Measurements from ENCODE around the gene COG5.

Gene COG5

DNA sequence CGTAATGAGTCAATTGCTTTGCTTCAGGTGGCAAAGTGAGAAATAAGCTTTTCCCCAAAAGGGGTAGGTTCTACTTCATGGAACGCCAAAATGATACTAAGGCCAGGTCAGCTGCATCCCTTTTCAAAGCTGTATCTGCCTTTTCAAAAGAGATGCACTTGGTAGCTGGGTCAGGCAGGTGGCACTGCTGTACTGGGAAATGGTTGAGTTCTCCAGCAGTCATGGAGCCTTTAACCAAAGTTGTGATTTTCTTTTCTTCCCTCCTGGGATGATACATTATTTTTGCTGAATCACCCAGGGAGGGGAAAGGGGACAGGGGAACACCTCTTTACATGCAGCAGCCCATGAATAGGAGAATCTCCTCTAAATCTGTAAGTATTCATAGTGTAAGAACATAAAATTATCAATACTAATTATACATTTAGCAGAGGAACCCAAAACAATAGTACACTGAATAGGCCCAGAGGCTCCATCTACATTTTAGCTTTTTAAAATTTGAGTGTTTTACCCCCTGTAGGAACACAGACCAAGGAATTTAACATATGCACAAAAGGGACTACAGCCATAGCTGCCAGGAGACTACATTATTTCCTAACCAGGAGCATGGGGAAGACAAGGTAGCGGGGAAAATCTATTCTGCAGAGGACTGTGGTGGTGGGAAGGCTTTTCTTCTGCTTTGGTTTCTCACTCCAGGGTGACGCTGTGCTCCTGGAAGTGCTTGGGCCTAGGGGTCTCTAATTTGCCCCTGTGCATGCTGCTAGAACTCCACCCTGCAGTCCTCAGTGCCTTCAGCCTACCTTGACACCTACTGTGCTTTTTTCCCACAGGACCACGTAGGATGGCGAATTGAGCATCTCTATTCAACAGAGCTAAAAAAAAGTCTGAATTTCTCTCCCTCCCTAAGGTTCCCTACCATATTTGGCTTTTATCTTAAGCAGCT, 100.3 kb downstream of the COG5 start:
- DNase-seq (ENCODE audit: low spot score) = peak; percentile 87

DNA sequence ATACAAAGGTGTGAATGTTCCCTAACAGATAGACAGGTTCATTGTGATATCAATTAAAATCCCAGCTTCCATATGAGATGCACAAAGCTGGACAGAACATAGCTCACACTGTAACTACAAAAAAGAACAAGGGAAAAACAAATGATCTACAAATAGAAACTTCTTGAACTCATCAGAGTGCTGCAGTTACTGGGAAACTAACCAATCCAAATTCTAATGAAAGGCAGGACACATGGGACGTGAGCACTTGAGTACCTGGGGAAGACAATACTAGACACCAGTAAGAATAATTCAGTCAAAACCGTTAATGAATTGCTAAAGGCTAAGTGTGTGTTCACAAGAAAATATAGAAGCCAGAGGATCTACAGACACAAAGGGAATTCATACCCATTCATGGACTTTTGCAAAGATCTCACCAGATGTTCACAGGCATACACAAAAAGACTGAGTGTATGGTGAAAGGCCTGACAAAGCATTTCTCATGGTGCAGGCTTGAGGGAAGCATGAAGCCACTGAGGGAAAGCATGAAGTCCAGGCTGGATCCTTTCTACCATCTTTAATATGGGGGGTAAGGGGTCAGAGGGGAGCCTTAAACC, 101.7 kb downstream of the COG5 start:
- DNase-seq (ENCODE audit: low spot score) = no peak

DNA sequence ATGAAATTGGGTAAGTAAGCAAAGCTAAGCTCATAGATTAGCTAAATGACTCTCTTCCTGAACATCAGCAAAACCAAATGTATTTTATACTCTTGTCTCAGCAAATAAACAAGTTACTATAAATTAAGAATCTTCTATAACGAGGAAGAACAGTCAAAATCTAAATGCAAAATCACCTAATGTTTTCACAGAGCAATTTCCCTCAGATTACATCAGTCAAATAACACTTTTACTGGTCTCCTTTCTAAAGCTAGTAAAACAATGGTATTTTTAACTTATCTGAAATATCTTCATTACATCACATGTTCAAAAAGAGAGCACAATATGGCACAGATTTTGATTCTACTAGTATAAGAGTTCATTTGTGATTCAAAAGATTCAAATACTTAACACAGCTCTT, 110.3 kb downstream of the COG5 start:
- no peak for DNase-seq (ENCODE audit: low spot score)

DNA sequence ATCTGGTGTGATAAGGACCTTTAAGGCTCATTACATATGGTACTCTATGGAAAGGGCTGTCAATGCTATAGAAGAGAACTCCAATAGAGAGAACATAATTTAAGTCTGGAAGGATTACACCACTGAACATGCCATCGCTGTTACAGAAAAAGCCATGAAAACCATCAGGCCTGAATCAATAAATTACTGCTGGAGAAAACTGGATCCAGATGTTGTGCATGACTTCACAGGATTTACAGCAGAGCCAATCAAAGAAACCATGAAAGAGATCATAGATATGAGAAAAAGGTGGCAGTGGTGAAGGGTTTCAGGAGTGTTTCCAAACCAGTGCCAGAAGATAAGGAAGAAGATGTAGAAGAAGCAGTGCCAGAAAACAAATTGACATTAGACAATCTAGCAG, 112.8 kb downstream of the COG5 start:
- DNase-seq (ENCODE audit: low spot score) = no peak

DNA sequence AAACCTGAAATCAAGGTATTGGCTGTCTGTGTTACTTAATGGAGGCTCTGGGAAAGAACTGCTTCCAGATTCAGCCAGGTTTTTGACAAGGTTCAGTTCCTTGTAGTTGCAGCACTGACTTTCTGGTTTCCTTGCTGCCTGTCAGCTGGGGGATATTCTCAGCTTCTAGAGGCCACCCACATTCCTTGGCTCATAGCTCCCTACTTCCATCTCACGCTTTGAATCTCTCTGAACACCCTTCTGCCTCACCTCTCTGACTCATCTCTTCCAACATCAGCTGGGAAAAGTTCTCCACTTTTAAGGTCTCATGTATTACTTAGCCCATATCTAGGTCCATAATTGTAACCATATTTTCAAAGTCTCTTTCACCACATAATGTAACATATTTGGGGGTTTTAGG, 116.7 kb downstream of the COG5 start:
- DNase-seq (ENCODE audit: low spot score) = peak; percentile 45

DNA sequence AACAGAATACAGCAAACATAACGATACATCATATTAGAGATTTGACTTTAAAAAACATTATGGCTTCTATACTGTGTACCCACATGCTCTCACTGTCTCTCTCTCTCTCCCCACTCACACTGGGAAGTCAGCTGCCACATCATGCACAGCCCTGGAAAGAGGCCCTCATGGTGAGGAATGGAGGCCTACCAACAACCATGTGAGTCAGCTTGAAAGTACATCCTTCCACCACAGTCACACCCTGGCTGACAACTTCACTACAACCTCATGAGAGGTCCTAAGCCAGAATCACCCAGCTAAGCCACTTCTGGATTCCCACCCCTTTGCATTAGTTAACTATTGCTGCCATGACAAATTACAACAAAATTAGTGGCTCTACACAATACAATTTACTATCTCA, 117.2 kb downstream of the COG5 start:
- peak; percentile 73 for DNase-seq (ENCODE audit: low spot score)

DNA sequence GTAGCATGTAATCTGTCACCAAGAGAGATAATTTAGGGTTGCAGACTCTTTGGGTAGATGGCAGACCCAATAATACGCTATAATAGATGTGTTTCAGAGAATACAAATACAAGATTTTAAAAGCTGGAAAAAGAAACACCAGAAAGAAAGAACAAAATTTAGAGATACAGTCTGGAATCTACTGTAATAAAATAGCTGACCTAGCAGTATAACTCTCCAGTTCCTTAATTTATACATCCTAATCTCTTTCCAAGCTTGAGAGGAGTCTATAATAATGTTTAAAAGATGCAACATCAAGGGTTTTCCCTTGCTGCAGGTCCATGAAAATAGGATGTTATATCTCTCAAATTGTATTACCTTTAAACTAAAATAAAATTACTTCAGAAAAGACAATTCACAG, 121.0 kb downstream of the COG5 start:
- no peak for DNase-seq (ENCODE audit: low spot score)

DNA sequence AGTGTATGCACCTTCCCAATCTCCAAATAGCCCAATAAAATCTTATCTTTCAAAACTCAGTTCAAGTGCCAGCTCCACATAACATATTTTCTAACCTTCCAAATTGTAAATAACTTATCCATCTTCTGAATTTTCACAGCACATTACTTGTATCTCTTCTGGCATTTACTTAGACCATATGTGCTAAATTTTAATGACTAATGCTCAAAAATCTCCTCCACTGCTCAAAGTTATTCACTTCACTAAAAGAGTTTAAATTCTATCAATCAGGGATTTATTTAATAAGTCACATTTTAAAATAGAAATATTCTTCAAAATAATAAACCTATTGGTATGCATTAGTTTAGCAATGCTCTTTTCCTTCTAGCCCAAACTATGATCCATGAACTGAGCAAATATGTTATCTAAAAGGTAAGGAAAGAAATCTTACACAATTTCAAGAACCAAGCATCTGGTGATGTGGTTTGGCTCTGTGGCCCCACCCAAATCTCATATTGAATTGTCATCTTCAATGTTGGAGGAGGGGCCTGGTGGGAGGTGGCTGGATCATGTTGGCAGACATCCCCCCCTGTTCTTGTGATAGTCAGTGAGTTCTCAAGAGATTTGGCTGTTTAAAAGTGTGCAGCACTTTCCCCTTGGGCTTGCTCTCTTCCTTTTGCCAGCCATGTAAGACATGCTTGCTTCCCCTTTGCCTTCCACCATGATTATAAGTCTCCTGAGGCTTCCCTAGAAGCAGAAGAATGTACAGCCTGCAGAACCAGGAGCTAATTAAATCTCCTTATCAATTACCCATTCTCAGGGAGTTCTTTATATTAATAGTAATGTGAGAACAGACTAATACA, 121.9 kb downstream of the COG5 start:
- DNase-seq (ENCODE audit: low spot score) = no peak

DNA sequence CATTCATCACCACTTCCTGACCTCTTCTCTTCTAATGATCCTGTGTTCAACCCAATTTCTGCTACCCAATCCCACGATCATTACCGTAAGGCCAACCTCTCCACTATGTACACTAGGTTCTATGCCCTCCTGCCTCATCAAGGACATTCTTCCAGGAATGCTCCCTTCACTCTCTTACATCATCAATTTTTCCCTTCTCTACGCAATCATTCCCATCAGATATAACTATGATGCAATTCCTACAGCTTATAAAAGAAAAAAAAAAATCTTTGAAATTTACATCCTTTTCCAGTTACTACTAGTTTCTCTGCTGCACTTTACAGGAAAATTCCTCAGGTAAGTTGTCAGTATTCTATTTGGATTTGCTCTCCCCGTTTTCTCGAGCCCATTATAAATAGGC, 124.7 kb downstream of the COG5 start:
- DNase-seq (ENCODE audit: low spot score) = no peak

DNA sequence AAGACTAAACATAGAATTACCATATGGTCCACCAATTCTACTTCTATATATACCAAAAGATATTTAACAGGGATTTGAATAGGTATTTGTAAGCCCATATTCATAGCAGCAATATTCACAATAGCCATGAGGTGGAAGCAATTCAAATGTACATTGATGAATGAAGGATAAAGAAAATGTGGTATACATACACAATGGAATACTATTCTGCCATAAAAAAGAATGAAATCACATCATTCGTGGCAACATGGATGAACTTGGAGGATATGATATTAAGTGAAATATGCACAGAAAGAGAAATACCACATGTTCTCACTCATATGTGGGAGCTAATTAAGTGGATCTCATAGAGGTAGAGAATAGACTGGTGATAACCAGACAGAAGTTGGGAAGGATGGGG, 128.0 kb downstream of the COG5 start:
- DNase-seq (ENCODE audit: low spot score) = no peak

DNA sequence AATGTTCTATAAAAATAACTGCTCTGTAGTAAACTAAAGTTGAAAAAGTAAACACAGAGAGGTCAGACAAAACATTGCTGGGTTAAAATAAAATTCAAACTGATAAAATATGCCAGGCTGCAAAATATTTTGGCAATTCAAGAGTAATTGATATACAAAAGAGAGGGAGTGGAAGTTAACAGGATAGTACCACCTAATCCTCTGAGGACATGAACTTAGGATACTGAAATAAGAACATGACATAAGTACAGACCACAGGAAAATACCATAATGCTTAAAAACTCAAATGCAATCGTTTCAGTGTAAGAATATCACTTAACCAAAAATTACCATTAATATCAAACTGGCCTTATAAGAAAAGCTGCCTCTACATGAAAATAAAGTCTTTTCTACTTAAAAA, 131.5 kb downstream of the COG5 start:
- DNase-seq (ENCODE audit: low spot score) = no peak

DNA sequence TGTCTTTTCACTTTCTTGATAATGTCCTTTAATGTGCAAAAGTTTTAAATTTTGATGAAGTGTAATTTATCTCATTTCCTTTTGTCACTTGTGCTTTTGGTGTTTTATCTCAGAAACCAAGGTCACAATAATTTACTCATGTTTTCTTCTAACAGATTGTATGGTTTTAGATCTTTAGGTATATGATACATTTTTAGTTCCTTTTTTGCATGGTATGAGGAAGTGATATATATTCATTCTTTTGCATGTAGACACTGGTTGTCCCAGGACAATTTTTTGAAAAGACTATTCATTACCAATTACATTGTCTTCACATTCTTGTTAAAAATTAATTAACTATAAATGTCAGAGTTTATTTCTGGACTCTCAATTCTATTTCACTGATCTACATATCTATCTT, 133.7 kb downstream of the COG5 start:
- no peak for DNase-seq (ENCODE audit: low spot score)

DNA sequence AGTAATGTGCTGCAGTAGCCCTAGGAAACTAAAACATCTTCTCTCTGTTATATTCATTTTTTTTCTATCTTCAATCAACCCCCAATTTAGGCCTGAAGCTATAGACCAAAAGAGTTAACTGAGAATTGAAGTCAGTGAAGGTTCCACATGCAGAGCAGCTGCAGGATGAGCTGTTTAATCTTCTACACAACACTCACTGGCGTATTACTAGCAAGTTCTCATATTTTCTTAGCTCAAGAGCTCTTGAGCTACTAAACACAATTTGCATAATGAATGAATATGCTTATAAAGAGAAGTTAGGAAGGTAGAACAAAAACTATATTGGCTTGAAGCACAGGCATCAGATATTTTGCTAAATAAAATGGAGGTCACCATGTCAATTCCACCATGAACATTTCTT, 135.1 kb downstream of the COG5 start:
- DNase-seq (ENCODE audit: low spot score) = no peak

DNA sequence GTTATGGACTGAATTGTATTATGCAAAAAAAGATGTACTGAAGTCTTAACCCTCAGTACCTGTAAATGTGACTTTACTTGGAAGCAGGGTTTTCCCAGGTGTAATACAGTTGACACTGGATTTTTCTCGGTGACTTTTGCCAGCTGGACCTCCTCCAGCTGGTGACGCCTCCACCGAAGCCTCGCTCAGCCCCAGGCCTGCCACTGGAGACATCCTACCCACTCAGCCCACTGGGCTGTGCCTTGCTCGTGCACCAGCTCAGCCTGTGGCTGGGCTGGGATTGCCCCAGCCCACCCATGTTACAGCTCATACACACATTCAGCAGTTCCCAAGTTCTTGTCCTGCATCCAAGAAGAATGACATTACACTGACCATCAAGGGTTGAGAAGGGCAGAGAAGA, 136.3 kb downstream of the COG5 start:
- DNase-seq (ENCODE audit: low spot score) = no peak

DNA sequence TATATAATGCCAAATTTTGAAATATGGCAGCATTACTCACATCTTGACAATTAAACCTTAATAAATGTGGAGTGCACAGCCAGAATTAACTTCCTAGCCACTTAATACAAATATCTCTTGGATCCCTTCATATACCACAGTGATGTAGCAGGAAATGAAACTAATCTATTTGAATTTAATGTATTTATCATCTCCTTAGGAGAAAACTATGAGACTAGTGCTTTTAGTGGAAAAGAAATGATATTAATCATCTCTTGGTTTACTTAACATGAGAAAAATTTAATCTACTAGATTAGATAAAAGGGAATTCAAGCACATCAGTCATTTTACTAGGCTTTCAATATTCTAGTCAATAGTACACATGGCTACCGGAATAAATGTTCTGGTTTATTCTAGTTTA, 149.5 kb downstream of the COG5 start:
- DNase-seq (ENCODE audit: low spot score) = no peak

DNA sequence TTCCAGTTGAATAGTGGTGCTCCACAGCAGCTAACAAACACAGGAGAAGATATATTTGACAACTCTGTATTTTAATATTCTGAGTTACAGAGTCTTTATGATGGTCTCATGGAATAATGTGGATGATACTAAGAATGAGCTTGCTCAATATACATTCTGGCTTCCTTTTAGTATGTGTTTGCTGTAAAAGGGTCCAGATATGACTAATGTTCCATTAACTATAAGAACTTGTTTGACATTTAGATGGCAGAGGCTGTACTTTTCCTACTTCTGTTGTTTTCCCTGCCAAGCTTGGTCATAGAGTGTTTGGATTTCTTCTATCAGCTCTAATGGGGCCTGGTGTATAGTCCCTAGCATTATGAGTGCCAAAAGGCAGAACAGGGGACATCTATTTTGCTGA, 155.4 kb downstream of the COG5 start:
- no peak for DNase-seq (ENCODE audit: low spot score)

DNA sequence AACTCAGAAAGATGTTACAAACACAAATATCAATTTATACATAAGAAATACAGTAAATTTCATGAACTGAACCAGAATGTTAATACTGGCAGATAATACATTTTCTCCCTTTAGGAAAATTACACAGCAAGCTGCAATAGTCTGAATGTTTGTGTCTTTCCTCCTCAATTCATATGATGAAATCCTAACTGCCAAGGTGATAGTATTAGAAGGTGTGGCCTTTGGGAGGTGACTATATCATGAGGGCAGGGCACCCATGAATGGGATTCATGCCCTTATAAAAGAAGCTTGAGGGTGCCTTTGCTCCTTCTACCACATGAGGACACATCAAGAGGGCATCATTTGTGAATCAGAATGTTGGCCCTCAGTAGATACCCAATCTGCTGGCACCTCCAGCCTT, 158.2 kb downstream of the COG5 start:
- no peak for DNase-seq (ENCODE audit: low spot score)

DNA sequence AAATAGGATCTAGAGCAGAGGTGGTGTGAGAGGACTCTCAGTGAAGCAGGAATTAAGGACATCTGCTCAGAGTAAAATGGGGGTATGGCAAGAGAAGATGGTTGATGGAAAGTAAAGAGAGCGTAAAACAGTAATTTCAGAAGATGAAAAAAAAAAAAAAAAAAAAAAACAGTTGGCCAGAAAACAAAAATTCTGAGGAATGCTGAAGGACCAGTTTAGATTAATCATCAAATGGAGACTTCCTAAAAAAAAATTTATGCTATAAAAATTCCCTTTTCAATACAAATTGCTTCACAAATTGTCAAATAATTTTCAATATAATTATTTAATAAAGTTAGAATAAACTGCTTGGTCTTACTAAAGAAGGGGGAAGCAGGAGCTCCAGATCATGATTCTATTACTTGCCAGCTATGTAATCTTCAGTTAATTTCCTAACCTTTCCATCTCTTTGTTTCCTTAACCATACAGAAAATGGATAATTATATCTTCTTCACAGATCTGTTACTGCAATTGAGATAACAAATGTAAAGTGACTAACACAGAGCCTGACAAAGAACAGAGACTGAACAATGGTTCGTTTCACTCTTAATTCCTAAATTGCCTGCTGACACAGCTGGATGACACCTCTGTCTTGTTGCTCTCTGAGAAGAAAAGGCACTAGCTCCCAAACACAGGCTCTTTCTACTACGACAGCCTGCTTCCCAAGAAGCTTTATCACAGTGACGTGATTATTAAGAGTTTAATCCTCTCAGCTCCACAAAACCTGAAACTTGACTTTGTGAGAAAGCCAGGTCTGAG, 158.8 kb downstream of the COG5 start:
- DNase-seq (ENCODE audit: low spot score) = no peak

DNA sequence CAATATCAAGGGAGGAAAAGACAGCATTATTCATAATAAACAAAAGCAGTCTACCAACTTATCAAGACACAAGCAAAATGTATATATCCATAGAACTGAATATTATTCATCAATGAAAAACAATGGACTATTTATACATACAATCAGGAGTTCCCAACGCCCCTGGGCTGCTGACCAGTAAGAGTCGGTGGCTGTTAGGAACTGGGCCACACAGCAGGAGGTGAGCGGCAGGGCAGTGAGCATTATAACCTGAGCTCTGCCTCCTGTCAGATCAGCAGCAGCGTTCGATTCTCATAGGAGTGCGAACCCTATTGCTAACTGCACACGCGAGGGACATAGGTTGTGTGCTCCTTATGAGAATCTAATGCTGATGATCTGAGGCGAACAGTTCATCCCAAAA, 165.6 kb downstream of the COG5 start:
- no peak for DNase-seq (ENCODE audit: low spot score)

DNA sequence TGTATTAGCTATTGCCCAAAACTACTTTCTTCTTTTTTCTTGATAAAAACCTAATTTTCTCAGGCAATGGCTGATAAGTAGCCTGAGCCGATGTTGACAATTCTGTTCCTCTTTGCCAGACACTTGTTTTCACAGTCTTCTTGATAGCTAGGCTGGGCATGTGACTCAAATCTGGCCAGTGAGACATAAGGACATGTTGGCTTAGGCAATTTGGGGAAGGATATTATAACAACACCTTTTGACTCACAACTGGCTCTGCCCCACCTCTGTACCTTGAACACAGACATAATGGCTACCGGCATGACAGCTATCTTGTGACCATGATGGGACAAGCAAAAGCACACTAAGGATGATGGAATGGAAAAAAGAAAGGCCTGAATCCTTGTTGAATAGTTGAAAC, 166.7 kb downstream of the COG5 start:
- DNase-seq (ENCODE audit: low spot score) = no peak

DNA sequence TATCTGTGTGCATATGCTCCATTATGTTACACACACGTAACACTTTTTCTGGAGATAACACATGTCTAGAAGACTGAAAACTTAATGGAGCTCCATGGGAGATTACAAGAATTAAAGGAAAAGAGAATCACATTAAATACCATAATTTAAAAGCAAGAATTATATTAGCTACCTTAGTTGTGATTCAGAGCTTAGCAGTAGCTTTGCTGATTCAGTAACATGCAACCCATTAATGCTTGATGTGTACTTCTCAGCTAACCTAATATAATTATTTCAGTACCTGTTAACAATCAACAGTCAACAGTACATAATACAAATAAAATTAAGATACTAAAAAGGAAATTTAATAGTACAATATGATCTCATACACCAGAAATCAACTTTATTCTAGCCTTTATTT, 167.6 kb downstream of the COG5 start:
- no peak for DNase-seq (ENCODE audit: low spot score)

DNA sequence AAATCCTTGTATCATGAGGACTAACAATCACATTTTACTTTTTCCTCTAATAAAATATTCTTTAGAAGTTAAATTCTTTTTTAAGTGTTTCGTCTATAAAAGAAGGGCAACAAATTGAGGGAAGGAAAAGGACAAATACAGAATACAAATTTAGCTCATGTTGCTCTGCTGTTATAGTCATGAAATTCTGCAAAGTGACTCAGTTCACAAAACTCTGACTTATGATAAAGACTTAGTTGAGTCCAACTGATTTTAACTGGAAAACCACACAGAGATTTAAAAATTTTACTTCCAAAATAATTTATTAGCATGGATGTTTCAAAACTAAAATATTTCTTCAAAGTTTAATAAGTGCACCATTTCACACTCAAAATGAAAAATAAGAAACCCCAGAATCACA, 168.9 kb downstream of the COG5 start:
- DNase-seq (ENCODE audit: low spot score) = peak; percentile 15
